ENCODE measurements around the gene ZEB1.
A peak's percentile ranks its signal among the peaks of the same experiment; 100 is the strongest.

The ZEB1 gene

DNA sequence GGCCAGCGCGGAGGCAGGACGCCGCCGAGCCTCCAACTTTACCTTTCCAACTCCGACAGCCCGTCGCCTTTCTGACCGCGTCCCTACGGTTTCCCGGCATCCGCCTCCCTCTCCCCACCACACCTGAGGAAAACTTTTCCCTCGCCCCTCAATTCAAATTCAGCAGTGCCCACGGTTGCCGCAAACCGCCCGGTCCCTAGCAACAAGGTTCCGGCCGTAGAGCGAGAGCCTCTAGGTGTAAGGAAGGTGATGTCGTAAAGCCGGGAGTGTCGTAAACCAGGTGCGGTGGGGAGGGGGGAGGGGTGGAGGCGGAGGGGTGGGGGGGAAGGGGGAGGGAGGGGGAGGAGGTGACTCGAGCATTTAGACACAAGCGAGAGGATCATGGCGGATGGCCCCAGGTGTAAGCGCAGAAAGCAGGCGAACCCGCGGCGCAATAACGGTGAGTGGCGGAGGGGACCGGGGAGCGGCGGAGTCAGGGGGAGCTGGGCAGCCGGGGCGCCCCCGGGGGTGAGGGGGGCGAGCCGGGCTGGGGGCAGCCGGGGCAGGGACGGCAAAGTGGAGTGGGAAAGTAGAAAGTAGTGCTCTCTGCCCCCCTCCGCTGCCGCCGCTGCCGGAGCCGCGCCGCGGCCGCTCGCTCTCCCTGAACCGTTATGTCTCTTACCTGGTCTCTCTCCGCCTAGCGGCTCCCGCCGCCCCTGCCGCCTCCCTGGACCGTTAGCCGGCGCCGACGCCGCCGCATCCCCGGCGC lies at the start of gene ZEB1:
Gene ZEB1 (plus strand): TSS at position 363 of the 748 bp plus-strand sequence. CDS start 19 bp downstream, at position 382.
- H3K4me3 Mint-ChIP-seq: peak within 1 kb of the TSS; percentile 99
- peaks cover 40% of the 10 kb centered on the region for H3K4me1 Mint-ChIP-seq (ENCODE audit: low read depth)
- H3K9me3 Mint-ChIP-seq (ENCODE audit: low read depth): no peaks in the 10 kb centered on the region
- H3K27ac Mint-ChIP-seq: peak within 1 kb of the TSS; percentile 99
- no peaks in the 10 kb centered on the region for H3K27me3 Mint-ChIP-seq
- H3K36me3 Mint-ChIP-seq: no peaks in the 10 kb centered on the region

DNA sequence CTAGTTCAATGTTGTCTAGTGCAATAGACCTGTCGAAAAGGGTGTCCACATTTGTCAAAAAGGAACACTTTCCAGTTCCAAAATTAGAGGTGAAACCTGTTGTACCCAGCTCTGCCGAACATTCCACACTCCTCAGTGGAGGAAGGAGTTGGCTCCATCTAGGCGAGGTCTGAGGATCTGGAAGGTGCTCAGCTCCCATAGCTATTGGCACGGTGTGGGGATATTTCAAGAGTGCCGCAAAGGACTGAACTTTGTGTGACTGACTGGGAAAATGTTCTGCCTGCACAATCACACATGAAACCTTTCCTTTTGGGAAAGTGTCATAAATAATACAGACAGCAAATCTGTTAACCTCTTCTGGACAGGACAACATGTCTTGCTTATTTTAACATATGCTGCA lies 48.1 kb upstream of the ZEB1 start:
- Mint-ChIP-seq H3K9me3 (ENCODE audit: low read depth) (peaks cover 4% of the 10 kb centered on the region), H3K27me3 (no peaks in the 10 kb centered on the region), H3K4me3 (no peak overlapping the region), H3K36me3 (peaks cover 5% of the 10 kb centered on the region), H3K4me1 (ENCODE audit: low read depth) (peaks cover 4% of the 10 kb centered on the region), H3K27ac (no peak overlapping the region)

DNA sequence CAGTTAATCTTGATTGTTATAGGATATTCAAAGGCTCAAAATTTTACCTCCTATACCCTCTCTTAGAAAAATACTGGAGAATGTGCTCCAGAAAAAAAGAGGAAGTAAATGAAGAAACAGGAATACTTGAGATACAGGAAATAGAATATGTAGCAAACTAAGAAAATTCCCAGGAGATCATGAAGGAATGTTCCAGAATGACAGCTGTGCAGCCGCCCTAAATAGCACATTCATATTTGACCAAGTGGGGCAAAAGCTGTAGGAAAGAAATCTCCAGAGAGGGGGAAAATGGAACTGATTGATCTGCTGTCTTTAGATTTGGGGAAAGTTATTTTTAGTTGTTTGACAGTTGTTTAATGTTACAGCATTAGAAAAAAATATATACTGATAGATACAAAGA lies 46.2 kb upstream of the ZEB1 start:
- H3K9me3 Mint-ChIP-seq (ENCODE audit: low read depth): peaks cover 4% of the 10 kb centered on the region
- peaks cover 5% of the 10 kb centered on the region for H3K36me3 Mint-ChIP-seq
- no peak overlapping the region for H3K4me3 Mint-ChIP-seq
- no peak overlapping the region for H3K27ac Mint-ChIP-seq
- peaks cover 4% of the 10 kb centered on the region for H3K4me1 Mint-ChIP-seq (ENCODE audit: low read depth)
- H3K27me3 Mint-ChIP-seq: no peaks in the 10 kb centered on the region

DNA sequence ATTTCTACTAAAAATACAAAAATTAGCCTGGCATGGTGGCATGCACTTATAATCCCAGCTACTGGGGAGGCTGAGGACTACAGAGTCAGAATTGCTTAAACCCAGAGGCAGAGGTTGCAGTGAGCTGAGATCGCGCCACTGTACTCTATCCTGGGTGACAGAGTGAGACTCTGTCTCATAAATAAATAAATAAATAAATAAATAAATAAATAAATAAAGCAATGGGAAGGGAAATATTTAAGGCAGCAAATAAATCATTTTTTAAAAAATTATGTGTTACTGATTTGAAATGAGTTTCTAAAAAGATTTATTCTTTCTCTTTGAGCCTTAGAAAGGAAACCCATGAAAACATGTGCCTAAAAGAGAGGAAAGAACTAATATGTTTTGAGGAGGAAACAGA lies 45.2 kb upstream of the ZEB1 start:
- H3K27ac Mint-ChIP-seq: no peak overlapping the region
- peaks cover 4% of the 10 kb centered on the region for H3K9me3 Mint-ChIP-seq (ENCODE audit: low read depth)
- no peaks in the 10 kb centered on the region for H3K27me3 Mint-ChIP-seq
- peaks cover 5% of the 10 kb centered on the region for H3K36me3 Mint-ChIP-seq
- H3K4me1 Mint-ChIP-seq (ENCODE audit: low read depth): peaks cover 4% of the 10 kb centered on the region
- no peak overlapping the region for H3K4me3 Mint-ChIP-seq

DNA sequence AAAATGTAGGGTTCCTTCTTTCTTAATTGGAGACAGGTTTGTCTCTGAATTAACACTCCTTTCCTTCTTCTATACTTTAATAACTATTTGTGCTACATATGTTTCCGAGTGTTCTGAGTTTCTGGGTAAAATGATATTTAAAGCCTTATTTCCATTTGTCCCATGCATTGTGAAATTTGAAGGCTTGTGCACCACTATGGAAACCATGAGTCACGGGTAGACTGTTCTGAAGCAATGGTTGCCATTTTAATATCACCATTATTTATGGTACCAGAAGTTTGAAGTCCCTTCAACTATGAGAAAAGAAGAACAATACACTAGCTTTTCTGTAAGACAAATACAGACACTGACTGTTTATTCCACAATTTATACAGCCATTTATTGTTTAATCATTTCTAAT lies 44.7 kb upstream of the ZEB1 start:
- H3K27ac Mint-ChIP-seq: no peak overlapping the region
- H3K9me3 Mint-ChIP-seq (ENCODE audit: low read depth): peaks cover 4% of the 10 kb centered on the region
- peaks cover 4% of the 10 kb centered on the region for H3K4me1 Mint-ChIP-seq (ENCODE audit: low read depth)
- H3K36me3 Mint-ChIP-seq: peaks cover 5% of the 10 kb centered on the region
- no peak overlapping the region for H3K4me3 Mint-ChIP-seq
- no peaks in the 10 kb centered on the region for H3K27me3 Mint-ChIP-seq

DNA sequence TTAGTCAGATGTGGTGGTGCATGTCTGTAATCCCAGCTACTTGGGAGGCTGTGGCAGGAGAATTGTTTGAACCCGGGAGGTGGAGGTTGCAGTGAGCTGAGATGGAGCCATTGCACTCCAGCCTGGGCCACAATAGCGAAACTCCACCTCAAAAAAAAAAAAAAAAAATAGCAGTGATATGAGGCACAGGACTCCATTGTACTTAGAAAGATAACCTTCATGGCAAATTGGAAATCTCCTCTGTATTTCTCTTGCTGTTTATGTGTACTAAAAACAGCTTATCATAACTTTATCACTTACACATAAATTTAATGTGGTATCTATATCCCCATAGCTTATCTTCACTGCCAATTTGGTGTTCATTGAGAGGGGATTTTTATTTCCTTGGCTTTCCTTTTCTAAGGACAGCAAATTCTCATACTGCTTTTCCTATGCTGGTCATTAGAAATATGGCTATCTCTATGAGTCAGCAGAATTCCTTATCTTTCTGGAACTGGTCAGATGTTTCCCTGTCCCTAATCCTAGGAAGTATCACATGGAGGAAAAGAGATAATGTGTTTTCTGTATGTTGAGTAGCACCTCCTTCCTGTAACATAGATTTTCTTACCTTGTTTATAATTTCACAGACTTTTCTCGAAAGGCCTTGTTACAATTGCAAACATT lies 40.6 kb upstream of the ZEB1 start:
- Mint-ChIP-seq H3K36me3 (no peaks in the 10 kb centered on the region), H3K9me3 (ENCODE audit: low read depth) (peaks cover 8% of the 10 kb centered on the region), H3K4me3 (no peak overlapping the region), H3K4me1 (ENCODE audit: low read depth) (peaks cover 4% of the 10 kb centered on the region), H3K27ac (no peak overlapping the region), H3K27me3 (peaks cover 1% of the 10 kb centered on the region)

DNA sequence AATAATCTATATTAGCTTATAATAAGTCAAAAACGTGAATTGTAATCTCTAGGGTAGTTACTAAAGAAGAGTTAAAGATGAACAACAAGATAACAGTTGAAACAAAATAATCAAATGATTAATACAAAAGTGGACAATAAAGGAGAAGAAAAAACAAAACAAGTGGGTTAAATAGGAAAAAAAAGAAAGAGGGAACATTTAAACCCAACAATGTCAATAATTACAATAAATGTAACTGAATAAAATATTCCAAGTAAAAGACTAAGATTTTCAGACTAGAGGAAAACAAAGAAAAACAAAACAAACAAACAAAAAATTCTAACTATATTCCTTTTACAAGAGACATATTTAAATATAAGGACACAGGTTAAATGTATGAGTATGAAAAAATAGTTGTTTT lies 38.0 kb upstream of the ZEB1 start:
- no peak overlapping the region for H3K27ac Mint-ChIP-seq
- peaks cover 1% of the 10 kb centered on the region for H3K27me3 Mint-ChIP-seq
- no peaks in the 10 kb centered on the region for H3K4me1 Mint-ChIP-seq (ENCODE audit: low read depth)
- peaks cover 8% of the 10 kb centered on the region for H3K9me3 Mint-ChIP-seq (ENCODE audit: low read depth)
- no peak overlapping the region for H3K4me3 Mint-ChIP-seq
- no peaks in the 10 kb centered on the region for H3K36me3 Mint-ChIP-seq

DNA sequence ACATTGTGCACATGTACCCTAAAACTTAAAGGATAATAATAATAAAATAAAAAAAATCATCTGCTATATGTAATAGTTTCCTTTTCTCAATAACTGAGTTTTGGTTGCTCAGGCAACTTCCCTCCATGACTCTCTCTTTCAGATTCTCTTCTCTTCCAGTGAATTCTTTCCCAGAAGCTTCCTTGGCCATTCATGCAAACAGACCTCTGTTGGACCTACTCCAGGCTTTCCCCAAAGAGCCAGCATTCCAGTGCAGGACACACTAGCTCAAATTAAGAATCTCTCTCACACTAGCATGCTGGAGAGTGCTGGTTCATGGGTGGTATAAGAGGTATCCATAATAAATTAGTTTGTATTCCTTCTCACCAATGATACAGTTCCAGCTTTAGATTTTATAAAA lies 31.0 kb upstream of the ZEB1 start:
- H3K4me3 Mint-ChIP-seq: no peak overlapping the region
- no peaks in the 10 kb centered on the region for H3K4me1 Mint-ChIP-seq (ENCODE audit: low read depth)
- no peaks in the 10 kb centered on the region for H3K9me3 Mint-ChIP-seq (ENCODE audit: low read depth)
- H3K27ac Mint-ChIP-seq: no peak overlapping the region
- H3K27me3 Mint-ChIP-seq: peaks cover under 1% of the 10 kb centered on the region
- H3K36me3 Mint-ChIP-seq: no peaks in the 10 kb centered on the region

DNA sequence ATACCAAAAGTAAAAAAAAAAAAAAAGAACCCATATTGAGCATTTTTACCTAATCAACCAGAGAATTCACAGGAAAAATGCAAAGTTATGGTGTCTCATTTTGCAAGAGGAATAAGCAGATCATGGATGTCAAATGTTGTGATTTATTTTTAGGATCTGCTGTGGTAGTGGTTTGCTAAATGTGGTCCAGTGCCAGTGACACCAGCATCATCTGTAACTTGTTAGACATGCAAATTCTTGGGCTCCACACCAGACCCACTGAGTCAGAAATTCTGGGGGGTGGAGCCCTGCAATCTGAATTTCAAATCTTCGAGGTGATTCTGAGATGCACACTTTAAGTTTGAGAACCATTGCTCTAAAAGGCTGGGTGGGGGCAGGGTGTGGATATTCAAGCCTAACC lies 30.1 kb upstream of the ZEB1 start:
- no peak overlapping the region for H3K4me3 Mint-ChIP-seq
- no peaks in the 10 kb centered on the region for H3K27me3 Mint-ChIP-seq
- H3K9me3 Mint-ChIP-seq (ENCODE audit: low read depth): no peaks in the 10 kb centered on the region

DNA sequence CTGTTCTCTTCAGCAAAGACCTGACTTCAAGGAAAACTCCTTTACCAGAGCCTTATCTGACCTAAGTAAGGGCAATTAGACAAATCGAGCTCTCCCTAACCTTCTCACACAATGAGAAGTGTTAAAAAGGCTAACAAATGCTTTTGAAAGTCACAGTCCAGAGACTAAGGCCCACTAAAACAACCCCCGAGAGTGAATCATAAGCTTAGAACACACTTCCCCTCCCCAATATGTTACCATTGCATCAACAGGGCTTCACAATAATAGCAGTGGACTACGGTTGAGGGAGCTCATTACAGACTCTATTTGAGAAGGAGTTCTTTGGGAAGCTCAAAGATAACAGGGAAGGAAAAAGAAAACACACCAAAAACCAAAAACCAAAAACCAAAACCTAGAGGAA lies 28.6 kb upstream of the ZEB1 start:
- H3K27me3 Mint-ChIP-seq: no peaks in the 10 kb centered on the region

More for the DNA sequence above, 30.1 kb upstream of the ZEB1 start:
- Mint-ChIP-seq H3K27ac (no peak overlapping the region), H3K4me1 (ENCODE audit: low read depth) (no peaks in the 10 kb centered on the region), H3K36me3 (no peaks in the 10 kb centered on the region)

DNA sequence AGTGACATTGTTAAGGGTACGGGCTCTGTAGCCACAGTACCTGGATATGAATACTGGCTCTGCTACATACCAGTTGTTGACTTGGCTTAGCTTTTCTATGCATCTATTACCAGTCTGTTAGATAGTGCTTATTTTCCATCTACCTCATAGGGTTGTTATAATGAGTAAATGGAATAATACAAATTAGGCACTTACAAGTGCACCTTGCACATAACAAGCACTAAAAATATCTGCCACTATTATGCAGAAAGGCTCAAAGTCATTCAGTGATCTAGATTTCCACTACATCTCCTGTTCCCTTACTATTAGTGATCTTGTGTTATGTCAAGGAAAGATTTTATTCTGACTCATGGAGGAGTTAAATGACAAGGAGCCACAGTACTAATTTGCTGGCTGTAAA lies 27.9 kb upstream of the ZEB1 start:
- H3K27ac Mint-ChIP-seq: no peak overlapping the region
- no peaks in the 10 kb centered on the region for H3K9me3 Mint-ChIP-seq (ENCODE audit: low read depth)
- H3K27me3 Mint-ChIP-seq: no peaks in the 10 kb centered on the region
- H3K36me3 Mint-ChIP-seq: no peaks in the 10 kb centered on the region
- H3K4me3 Mint-ChIP-seq: no peak overlapping the region
- no peaks in the 10 kb centered on the region for H3K4me1 Mint-ChIP-seq (ENCODE audit: low read depth)

More for the DNA sequence above, 28.6 kb upstream of the ZEB1 start:
- Mint-ChIP-seq H3K9me3 (ENCODE audit: low read depth) (no peaks in the 10 kb centered on the region), H3K4me1 (ENCODE audit: low read depth) (no peaks in the 10 kb centered on the region), H3K36me3 (no peaks in the 10 kb centered on the region), H3K27ac (no peak overlapping the region), H3K4me3 (no peak overlapping the region)

DNA sequence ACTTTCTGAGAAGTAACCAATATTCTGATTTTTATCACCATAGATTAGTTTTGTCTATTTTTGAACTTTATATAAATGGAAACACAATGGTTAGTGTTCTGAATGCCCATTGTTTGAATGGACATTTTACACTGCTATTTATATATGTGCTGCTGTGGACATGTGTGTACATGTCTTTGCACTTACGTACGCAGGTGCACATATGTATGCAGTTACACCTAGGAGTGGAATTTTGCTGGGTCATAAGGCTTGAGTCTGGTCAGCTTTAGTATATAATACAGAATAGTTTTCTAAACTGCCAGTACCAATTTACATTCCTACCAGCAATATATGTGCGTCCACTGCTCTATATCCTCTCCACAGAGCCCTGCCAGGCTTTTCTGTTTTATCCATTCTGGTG lies 24.5 kb upstream of the ZEB1 start:
- Mint-ChIP-seq H3K4me3 (no peak overlapping the region), H3K27me3 (no peaks in the 10 kb centered on the region), H3K36me3 (no peaks in the 10 kb centered on the region), H3K27ac (no peak overlapping the region), H3K9me3 (ENCODE audit: low read depth) (no peaks in the 10 kb centered on the region), H3K4me1 (ENCODE audit: low read depth) (peaks cover 5% of the 10 kb centered on the region)

DNA sequence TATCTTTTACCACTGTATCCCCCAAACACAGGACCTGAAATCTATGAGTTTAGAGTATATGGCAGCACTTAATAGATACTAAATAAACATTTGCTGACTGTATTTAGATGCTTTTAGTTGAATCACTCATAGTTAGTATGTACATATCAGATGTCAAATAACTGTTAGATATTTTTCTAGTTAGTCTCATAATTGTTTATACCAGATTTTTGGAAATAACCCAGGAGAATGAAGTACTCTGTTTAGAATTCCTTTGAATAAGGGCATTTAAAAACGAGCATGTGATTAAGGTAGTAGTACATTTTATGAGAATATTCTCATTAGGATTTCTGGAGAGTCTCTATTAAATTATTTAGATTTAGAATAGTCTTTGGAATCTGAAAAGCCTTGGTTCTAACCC lies 22.3 kb upstream of the ZEB1 start:
- H3K27ac Mint-ChIP-seq: no peak overlapping the region
- H3K4me3 Mint-ChIP-seq: no peak overlapping the region
- no peaks in the 10 kb centered on the region for H3K36me3 Mint-ChIP-seq
- H3K9me3 Mint-ChIP-seq (ENCODE audit: low read depth): peaks cover 6% of the 10 kb centered on the region
- H3K27me3 Mint-ChIP-seq: no peaks in the 10 kb centered on the region
- peaks cover 5% of the 10 kb centered on the region for H3K4me1 Mint-ChIP-seq (ENCODE audit: low read depth)

DNA sequence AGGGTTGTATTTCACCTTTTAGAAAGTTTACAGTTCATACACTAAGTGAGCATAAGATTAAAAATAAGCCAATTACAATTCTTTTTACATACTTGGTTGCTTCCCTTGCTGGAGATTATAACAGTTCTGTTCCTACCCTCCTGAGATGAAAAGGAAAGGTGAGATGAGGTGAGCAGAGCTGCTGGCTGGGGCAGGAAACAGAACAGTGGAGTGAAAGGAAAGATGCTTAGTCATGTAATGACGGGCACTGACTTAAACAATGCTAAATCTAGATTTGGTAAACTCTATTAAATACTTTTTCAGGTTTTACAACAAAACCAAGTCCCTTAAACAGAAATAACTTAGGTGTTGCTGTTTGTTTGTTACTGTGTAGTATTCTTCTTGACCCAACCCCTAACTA lies 19.9 kb upstream of the ZEB1 start:
- no peak overlapping the region for H3K4me3 Mint-ChIP-seq
- peaks cover 5% of the 10 kb centered on the region for H3K4me1 Mint-ChIP-seq (ENCODE audit: low read depth)
- no peaks in the 10 kb centered on the region for H3K36me3 Mint-ChIP-seq
- peaks cover 1% of the 10 kb centered on the region for H3K27me3 Mint-ChIP-seq
- no peak overlapping the region for H3K27ac Mint-ChIP-seq
- peaks cover 6% of the 10 kb centered on the region for H3K9me3 Mint-ChIP-seq (ENCODE audit: low read depth)

DNA sequence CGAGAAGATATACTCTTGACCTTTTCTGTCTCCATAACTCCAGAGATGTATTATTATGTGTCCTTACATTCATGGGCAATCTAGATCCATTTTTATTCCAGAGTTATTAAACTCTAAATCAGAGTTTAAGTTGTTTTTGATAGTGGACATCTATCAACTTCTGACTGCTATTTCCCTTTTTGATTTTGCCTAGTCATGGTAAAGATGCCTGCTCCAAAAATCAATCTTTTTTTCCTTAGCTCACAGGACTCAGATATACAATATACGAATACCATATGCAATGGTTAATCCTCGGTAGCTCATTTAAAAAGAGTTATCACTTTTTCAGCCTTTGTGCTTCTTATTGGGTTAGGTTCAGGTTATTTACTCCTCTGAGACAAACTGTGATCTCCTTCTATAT lies 15.8 kb upstream of the ZEB1 start:
- Mint-ChIP-seq H3K27ac (no peak overlapping the region), H3K27me3 (peaks cover 4% of the 10 kb centered on the region), H3K9me3 (ENCODE audit: low read depth) (peaks cover 6% of the 10 kb centered on the region), H3K4me3 (no peak overlapping the region), H3K4me1 (ENCODE audit: low read depth) (peaks cover 7% of the 10 kb centered on the region), H3K36me3 (peaks cover 2% of the 10 kb centered on the region)

All from activated naive CD8-positive, alpha-beta T cell (primary cell).